HG02840 (cell line): ENCODE data around the gene TBC1D3D.
"Not testable (repeated sequence)": the region's sequence is repeated elsewhere in the genome, so short reads cannot be mapped to it uniquely, and the experiment has no call there.

Experiments used
- ATAC-seq: cut with Tn5 transposase; IDR thresholded peaks from one replicate; pipeline ENCODE4 v1.9.1; 2021; ENCODE audit warnings: mild to moderate bottlenecking, moderate library complexity, moderate number of reproducible peaks; ENCODE audit not compliant: unreplicated experiment, low FRiP score

TBC1D3D gene

GRCh38 chr17:38003676-38004075 lies at the start of gene TBC1D3D:
Gene TBC1D3D (plus strand): TSS chr17:38003976. CDS start chr17:38005561, 1,585 bp downstream.
- ATAC-seq: not testable (repeated sequence)

- not testable (repeated sequence) for ATAC-seq
Observed at GRCh38 chr17:37988960-37989359, 14.8 kb upstream of the TBC1D3D start, which contains the start of gene TBC1D3L. Gene TBC1D3L (minus strand): TSS chr17:37989060. CDS start chr17:37987520, 1,540 bp downstream.
